Activated CD4-positive, alpha-beta T cell treated with anti-CD3 and anti-CD28 coated beads, Interleukin-10, Interleukin-2, amounts not matched to agents 100 ng/mL and 50 ng/mL, durations not matched to agents 16 hours and 8 hours (primary cell): ENCODE results near the gene ARPC1A.
"Not testable (repeated sequence)": the region's sequence is repeated elsewhere in the genome, so short reads cannot be mapped to it uniquely, and the experiment has no call there.

Experiments used
- DNase-seq: peaks from one replicate; pipeline ENCODE4 v3.0.0-alpha.2; 2020

Gene ARPC1A

GRCh38 chr7:99322659-99323058, 3.0 kb upstream of the ARPC1A start:
- not testable (repeated sequence) for DNase-seq

- DNase-seq = no peak
These were observed 1.1 kb upstream of the ARPC1A start for GRCh38 chr7:99324559-99324958.

- DNase-seq = no peak
These were observed 651 bp upstream of the ARPC1A start for GRCh38 chr7:99325001-99325493.

GRCh38 chr7:99326408-99326782, 697 bp downstream of the ARPC1A start:
- no peak for DNase-seq

- peak; percentile 78 for DNase-seq
These were observed 4.7 kb downstream of the ARPC1A start for GRCh38 chr7:99330314-99330961.

GRCh38 chr7:99331002-99331401, 5.3 kb downstream of the ARPC1A start:
- peak; percentile 17 for DNase-seq

DNA sequence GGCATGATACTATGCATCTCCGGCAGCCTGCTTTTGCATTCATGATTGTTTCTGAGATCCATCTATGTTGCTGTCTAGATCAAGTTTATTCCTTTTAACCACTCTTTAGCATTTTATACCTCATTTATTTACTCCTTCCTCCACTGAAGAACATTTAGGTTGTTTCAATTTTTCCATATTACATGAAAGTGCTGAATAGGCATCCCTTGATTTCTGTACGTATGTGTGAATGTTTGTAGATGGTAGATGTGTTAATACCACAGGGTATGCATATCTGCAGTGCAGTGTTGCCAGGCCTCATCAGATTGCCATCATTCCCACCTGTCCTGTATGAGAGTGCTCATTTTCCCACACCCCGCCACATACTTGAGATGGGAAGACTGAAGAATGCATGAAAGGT, 13.9 kb downstream of the ARPC1A start:
- DNase-seq = no peak

- DNase-seq = no peak
These were observed 15.0 kb downstream of the ARPC1A start for GRCh38 chr7:99340659-99341058.

DNA sequence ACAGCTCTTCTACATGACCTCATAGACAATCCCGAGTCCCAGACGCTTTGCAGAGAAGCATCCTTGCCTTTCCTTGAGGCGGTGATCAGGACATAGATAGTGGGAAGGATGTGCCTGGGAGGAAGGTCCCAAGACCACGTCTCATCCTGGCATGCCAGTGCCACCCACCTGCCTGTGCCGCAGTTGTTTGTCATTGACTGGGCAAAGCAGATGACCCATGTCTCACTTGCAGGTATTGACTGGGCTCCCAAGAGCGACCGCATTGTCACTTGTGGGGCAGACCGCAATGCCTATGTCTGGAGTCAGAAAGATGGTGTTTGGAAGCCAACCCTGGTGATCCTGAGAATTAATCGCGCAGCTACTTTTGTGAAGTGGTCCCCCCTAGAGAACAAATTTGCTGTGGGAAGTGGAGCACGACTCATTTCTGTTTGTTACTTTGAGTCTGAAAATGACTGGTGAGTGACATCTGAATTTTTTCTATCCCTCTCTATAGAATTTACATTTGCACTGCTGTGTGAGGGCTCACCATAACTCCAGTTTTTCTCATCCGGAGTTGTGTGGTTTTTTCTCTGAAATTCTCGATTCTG, 18.5 kb downstream of the ARPC1A start:
- DNase-seq = peak; percentile 12

- DNase-seq = not testable (repeated sequence)
These were observed 24.9 kb downstream of the ARPC1A start for GRCh38 chr7:99350641-99351040.

DNA sequence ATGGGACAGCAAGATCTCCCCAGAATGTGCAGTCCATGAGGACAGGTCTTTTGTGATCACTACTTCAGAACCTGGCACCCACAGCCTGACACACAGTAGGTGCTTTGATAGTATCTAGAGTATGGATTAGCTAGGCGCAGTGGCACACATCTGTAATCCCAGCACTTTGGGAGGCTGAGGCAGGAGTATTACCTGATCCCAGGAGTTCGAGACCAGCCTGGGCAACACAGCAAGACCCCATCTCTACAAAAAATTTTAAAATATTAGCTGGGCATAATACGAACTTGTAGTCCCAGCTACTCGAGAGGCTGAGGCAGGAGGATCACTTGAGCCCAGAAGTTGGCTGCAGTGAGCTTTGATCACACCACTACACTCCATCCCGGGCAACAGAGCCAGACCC, 26.5 kb downstream of the ARPC1A start:
- no peak for DNase-seq

DNA sequence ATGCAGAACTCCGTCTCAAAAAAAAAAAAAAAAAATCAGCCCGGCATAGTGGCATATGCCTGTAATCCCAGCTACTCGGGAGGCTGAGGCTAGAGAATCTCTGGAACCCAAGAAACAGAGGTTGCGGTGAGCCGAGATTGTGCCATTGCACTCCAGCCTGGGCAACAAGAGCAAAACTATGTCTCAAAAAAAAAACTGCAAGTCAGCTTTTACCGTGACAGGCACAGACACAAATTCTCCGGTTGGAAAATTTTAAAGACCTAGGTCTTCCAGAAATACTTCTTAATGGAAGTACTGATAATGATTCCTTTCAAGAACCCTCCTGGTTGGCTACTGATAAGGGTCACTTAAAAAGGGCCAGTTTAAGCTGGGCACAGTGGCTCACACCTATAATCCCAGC, 29.4 kb downstream of the ARPC1A start:
- no peak for DNase-seq

DNA sequence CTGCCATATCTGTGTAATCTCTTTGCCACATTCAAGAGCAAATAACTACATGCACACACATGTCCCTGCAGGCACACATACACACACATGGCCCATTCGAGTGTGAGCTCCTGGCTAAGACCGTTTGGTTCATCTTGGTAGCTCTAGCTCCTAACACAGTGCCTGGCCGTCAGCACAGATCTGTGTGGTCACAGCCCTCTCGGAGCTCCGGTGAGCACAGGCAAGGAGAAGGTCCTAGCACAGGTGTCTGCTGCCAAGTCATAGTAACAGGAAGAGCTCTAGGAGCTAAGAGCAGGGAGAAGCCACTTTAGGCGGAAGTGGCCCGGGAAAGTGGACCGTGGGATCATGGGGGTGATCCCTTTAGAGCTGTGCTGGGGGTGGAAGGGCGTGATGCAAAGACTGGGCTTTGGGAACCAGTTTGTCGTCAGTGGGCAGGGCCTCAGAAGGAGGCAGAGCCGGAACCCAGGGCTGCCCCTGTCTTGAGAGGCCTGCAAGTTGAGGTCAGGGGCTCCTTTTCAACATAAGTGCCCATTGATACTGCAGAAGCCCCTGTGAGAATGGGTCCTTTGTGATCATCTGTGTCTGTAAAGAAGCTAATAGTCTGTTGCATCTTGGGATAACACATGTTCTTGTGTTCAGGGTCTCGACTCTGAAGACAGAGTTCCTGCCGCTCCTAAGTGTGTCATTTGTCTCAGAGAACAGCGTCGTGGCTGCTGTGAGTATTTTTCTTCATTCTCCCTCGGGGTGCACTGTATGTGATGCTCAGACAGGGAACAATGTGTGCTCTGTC, 32.2 kb downstream of the ARPC1A start:
- DNase-seq = no peak

GRCh38 chr7:99358521-99358920, 32.8 kb downstream of the ARPC1A start:
- not testable (repeated sequence) for DNase-seq

GRCh38 chr7:99359465-99360154, 33.9 kb downstream of the ARPC1A start:
- DNase-seq = no peak

- DNase-seq = no peak
These were observed 37.1 kb downstream of the ARPC1A start for GRCh38 chr7:99362801-99363200.

GRCh38 chr7:99363286-99363685, 37.6 kb downstream of the ARPC1A start:
- DNase-seq = no peak

- peak; percentile 51 for DNase-seq
These were observed 39.8 kb downstream of the ARPC1A start for GRCh38 chr7:99365318-99366141.

GRCh38 chr7:99366646-99367045, 40.9 kb downstream of the ARPC1A start:
- DNase-seq = no peak

DNA sequence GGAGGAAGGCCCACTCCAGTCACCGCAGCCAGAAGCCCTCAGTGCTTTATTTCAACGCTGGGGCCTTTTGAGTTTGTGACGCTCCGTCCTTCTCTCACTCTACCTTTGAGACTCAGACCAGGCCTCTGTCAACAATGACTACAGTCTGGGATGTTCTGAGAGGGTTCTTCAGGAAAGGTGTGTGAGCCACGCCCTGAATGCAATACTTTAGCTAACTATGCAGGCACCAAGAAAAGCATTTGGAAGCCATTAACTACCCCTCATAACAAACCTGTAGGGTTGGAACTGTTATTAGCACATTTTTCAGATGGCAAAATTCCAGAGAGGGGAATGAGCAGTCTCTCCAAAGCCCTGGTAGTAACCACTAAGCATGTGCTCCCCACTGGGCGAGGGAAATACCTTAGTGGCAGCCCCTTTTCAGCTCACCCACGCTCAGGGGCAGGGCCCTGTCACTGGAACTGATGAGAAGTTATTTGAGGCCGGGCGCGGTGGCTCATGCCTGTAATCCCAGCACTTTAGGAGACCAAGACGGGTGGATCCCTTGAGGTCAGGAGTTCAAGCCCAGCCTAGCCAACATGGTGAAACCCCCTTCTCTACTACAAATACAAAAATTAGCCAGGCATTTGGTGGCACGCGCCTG, 43.2 kb downstream of the ARPC1A start:
- DNase-seq = no peak

DNA sequence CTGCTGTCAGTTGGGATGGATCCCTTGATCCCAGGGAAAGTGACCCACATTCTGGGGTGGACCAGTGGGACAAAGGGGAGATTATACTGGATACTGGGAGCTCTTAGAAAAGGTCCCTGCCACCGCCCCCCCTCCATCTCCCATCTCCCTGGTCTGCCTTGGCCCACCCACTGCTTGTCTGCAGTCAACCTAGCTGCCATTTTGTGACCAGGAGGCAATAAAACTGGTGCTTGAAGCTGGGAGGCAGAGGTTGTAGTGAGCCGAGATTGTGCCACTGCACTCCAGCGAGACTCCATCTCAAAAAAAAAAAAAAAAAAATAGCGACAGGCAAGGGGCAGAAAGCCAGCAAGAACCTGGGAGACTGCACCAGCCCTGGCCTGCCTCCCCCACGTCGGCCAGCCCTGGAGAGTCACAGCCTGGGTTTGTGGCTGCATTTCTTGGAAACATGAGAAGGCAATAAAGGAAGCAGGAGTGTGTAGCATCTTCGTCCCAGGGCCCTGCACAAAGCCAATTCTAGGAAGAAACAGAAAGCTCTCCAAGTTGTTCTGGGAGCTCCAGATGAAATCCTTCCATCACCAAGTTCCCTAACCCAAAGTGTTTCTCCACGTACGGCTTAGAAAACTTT, 44.2 kb downstream of the ARPC1A start:
- DNase-seq = no peak
